Measurements from ENCODE around the gene CAPN12. TPM values are rescaled to one million over a fixed set of nuclear protein-coding genes. Genes with fewer than 3 reads are reported as not detected.
A peak's percentile ranks its signal among the peaks of the same experiment; 100 is the strongest.

Gene CAPN12
- total RNA-seq, 4 donors from 2014 or later, result 5.8 to 56.8 (median 6.4) TPM

DNA sequence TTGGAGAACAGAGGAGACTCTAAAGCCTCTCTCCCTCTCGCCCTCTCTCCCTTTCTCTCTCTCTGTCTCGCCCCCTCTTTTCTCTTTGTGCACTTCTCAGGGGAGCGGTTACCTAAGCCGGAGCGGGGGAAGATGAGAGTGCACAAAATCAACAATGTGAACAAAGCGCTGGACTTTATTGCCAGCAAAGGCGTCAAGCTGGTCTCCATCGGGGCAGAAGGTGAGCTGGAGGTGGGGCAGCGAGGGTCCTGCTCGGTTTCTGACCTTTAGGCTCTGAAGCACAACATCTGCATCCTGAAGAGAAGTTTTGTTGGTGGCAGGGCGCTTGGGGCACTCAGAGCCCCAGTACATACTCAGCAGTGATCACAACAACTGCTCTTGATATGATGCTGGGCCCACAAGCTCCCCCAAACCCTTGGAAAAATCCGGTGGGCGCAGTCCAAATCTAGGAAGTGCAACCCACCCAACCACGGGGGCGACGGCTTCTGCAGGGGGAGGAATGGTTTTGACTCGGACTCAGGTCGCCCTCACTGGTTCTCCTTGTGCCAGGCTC lies 43.3 kb downstream of the CAPN12 start:
- H3K4me1 ChIP-seq, result peaks cover 0 to 70% (median 17%) of the 10 kb centered on the region in 4 donors
- peak overlapping the region; percentile 50 to 96 (median 84) for H3K27ac ChIP-seq
- no peaks in the 10 kb centered on the region for H3K9me3 ChIP-seq
- no peak overlapping the region for H3K4me3 ChIP-seq
- H3K27me3 ChIP-seq, result no peaks in the 10 kb centered on the region
- no peak for DNase-seq
- H3K36me3 ChIP-seq, result peaks cover 0 to 63% (median 0%) of the 10 kb centered on the region in 3 donors
- TF ChIP-seq, protein P1, sequence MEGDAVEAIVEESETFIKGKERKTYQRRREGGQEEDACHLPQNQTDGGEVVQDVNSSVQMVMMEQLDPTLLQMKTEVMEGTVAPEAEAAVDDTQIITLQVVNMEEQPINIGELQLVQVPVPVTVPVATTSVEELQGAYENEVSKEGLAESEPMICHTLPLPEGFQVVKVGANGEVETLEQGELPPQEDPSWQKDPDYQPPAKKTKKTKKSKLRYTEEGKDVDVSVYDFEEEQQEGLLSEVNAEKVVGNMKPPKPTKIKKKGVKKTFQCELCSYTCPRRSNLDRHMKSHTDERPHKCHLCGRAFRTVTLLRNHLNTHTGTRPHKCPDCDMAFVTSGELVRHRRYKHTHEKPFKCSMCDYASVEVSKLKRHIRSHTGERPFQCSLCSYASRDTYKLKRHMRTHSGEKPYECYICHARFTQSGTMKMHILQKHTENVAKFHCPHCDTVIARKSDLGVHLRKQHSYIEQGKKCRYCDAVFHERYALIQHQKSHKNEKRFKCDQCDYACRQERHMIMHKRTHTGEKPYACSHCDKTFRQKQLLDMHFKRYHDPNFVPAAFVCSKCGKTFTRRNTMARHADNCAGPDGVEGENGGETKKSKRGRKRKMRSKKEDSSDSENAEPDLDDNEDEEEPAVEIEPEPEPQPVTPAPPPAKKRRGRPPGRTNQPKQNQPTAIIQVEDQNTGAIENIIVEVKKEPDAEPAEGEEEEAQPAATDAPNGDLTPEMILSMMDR (IDR thresholded peaks at IDR 0.05), result no peak
- no peak for TF ChIP-seq POLR2A (IDR thresholded peaks at IDR 0.05)

GRCh38 chr19:38700350-38700901 lies 43.8 kb downstream of the CAPN12 start:
- H3K9me3 ChIP-seq, result no peaks in the 10 kb centered on the region
- H3K27me3 ChIP-seq, result no peaks in the 10 kb centered on the region
- no peak for DNase-seq
- peak overlapping the region; percentile 31 to 96 (median 84) for H3K27ac ChIP-seq
- no peak for TF ChIP-seq POLR2A (IDR thresholded peaks at IDR 0.05)
- TF ChIP-seq, protein P1 (IDR thresholded peaks at IDR 0.05), result no peak
- H3K36me3 ChIP-seq, result peaks cover 0 to 62% (median 0%) of the 10 kb centered on the region in 3 donors
- no peak overlapping the region for H3K4me3 ChIP-seq
- peaks cover 0 to 73% (median 19%) of the 10 kb centered on the region in 4 donors for H3K4me1 ChIP-seq

DNA sequence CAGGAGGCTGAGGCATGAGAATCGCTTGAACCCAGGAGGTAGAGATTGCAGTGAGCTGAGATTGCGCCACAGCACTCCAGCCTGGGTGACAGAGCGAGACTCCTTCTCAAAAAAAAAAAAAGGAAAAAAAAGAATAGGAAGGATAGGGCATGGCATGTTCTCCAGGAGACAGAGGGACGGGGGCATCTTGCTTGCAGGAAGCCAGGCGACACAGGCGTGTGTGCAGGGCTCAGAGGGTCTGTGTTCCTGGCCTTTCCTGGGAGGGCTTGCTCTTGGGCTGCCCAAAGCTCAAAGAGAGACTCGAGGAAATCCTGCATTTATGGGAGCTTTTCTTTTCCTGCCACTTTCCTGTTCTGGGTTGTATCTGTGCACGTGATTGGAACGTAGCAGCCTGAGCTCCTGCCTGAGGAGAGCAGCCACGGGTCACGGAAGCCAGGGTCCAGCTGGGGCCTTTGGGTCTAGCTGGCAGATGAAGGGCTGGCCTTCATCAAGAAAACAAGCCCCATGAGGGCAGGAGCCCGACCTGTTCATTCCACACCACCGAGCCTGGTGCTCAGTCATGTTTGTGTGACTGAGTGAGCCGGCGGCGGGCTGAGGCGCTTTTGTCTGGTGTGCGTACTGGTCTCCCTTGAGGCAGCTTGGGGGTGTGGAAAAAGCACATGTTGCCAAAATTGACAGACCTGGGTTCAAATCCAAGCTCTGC lies 44.5 kb downstream of the CAPN12 start:
- no peak for TF ChIP-seq POLR2A (IDR thresholded peaks at IDR 0.05)
- TF ChIP-seq, protein P1 (IDR thresholded peaks at IDR 0.05), result no peak
- Histone ChIP-seq H3K9me3 (no peaks in the 10 kb centered on the region), H3K4me3 (no peak overlapping the region), H3K27ac (peak overlapping the region; percentile 31 to 96 (median 84)), H3K27me3 (no peaks in the 10 kb centered on the region), H3K4me1 (peaks cover 3 to 79% (median 24%) of the 10 kb centered on the region in 4 donors), H3K36me3 (peaks cover 0 to 56% (median 0%) of the 10 kb centered on the region in 3 donors)
- no peak for DNase-seq

DNA sequence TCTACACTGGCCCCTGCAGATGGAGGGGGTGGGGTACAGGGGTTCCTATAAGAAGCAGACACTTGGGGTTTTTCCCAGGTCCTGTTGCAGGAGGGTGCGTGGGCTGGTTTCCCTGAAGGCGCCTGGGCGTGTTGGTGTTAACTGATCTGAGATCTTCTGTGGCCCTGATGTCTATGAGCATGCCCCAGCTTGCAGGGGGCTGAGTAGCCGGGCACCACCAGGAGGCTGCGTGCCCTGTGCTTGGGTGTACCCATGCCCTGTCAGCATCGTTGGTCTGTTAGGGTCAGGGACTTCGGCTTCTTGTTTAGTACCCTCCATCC lies 45.3 kb downstream of the CAPN12 start:
- TF ChIP-seq, protein P1 (IDR thresholded peaks at IDR 0.05), result no peak
- TF ChIP-seq POLR2A (IDR thresholded peaks at IDR 0.05), result no peak
- Histone ChIP-seq H3K27me3 (no peaks in the 10 kb centered on the region), H3K4me1 (peaks cover 10 to 87% (median 29%) of the 10 kb centered on the region in 4 donors), H3K4me3 (no peak overlapping the region), H3K27ac (peak overlapping the region; percentile 0 to 96 (median 64)), H3K36me3 (peaks cover 0 to 48% (median 0%) of the 10 kb centered on the region in 3 donors), H3K9me3 (no peaks in the 10 kb centered on the region)
- no peak for DNase-seq

DNA sequence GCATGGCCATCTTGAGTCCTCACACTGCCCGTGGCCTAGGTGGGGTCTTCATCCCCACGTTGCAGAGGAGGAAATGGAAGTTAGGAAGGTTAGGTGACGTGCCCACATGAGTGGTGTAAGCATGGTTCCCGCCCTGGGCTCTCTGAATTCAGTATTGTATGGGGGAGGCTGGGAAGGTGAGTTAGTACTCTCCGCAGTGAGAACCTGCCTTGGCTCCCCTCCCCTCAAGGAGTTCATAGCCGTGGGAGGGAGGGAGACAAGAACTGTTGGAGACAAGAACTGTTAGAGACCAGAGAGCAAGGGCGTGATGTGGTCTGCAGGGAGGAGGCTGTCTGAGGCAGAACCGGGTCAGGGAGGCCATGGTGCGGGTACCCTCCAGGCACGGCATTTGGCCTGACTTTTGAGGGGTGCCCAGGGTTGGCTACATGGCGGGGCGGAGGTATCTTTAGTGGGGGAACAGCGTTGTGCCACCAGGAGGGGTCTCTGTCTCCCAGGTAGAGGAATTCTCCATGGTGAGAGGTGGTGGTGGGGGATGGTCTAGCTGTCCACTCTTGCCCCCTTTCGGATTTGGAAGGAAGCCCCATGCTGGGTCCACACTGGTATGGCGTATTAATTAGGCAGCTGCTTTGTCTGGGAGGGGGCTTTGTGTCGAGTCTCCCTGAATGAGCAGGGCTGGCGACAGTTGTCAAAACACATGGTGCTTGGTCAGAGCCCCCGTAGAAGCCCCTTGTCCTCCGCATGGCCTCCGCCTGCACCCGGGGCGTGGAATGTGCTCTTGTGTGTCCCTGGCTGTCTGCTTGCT lies 45.8 kb downstream of the CAPN12 start:
- peak overlapping the region; percentile 0 to 96 (median 64) for H3K27ac ChIP-seq
- no peaks in the 10 kb centered on the region for H3K9me3 ChIP-seq
- H3K27me3 ChIP-seq, result no peaks in the 10 kb centered on the region
- H3K4me3 ChIP-seq, result no peak overlapping the region
- DNase-seq, result no peak
- TF ChIP-seq, protein P1 (IDR thresholded peaks at IDR 0.05), result no peak
- no peak for TF ChIP-seq POLR2A (IDR thresholded peaks at IDR 0.05)
- peaks cover 0 to 42% (median 0%) of the 10 kb centered on the region in 3 donors for H3K36me3 ChIP-seq
- peaks cover 16 to 93% (median 31%) of the 10 kb centered on the region in 4 donors for H3K4me1 ChIP-seq
